ENCODE results near the gene COL27A1. TPM values are rescaled to one million over a fixed set of nuclear protein-coding genes. Genes with fewer than 3 reads are reported as not detected.

Gene COL27A1
- total and polyA plus RNA-seq, 2 donors (not counting 1 experiment from before 2014, with no cell fraction given): 0.16 to 0.27 TPM

DNA sequence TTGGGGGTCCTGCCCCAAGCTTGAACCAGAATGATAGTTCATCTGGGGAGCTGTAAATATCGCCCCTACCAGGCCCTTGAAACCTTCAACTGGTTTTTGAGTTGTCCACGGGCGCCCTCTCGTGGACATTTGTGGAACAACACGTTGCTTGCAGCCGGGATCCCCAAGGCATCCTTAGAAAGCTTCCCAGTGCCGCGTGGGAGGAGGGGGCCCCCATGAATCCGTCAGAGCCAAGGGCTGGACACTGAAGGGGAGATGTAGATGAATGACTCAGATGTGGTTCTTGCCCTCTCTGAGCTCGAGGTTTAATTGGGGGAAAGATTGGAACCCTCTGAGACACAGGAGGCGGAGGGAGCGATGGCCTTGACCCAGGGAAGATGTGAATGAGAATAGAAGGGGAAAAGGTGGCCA lies 135.7 kb downstream of the COL27A1 start:
- H3K27me3 Mint-ChIP-seq: peaks cover 5% of the 10 kb centered on the region
- Histone ChIP-seq H3K4me1 (ENCODE audit: control insufficient read depth in 2 of 2, insufficient read depth in 2 of 2, low read length in 2 of 2) (peaks cover 0 to 3% of the 10 kb centered on the region in 2 donors), H3K4me2 (replicated peaks; ENCODE audit: low read depth, low read length, poor library complexity, severe bottlenecking) (no peak overlapping the region), H3K27me3 (replicated peaks in 1 of 4; ENCODE audit: control extremely low read depth in 1 of 4, control insufficient read depth in 3 of 4, insufficient read depth in 4 of 4, low read length in 3 of 4) (peaks cover 0 to 6% (median 2%) of the 10 kb centered on the region in 4 experiments), H3K9ac (ENCODE audit: low read length) (no peak overlapping the region), H3K4me3 (ENCODE audit: control extremely low read depth in 1 of 5, extremely low read depth in 1 of 5, insufficient read depth in 1 of 5, low read depth in 2 of 5, low read length in 4 of 5) (no peak overlapping the region), H4K20me1 (ENCODE audit: control insufficient read depth, insufficient read depth, low read length, poor library complexity, severe bottlenecking) (no peaks in the 10 kb centered on the region), H3K79me2 (ENCODE audit: control insufficient read depth, insufficient read depth, low read length) (no peaks in the 10 kb centered on the region), H3K27ac (ENCODE audit: low read length in 2 of 2) (no peak overlapping the region), H3K9me3 (ENCODE audit: control extremely low read depth in 1 of 3, control insufficient read depth in 2 of 3, insufficient read depth in 1 of 3, low read length in 2 of 3) (peaks cover 0 to 13% (median 10%) of the 10 kb centered on the region in 3 donors), H2AFZ (ENCODE audit: insufficient read depth, low read depth, low read length, poor library complexity, severe bottlenecking) (no peak overlapping the region), H3K36me3 (replicated peaks in 1 of 2; ENCODE audit: control extremely low read depth in 1 of 2, control insufficient read depth in 1 of 2, extremely low read depth in 1 of 2, insufficient read depth in 2 of 2, low read length in 1 of 2) (no peaks in the 10 kb centered on the region)
- TF ChIP-seq, protein P1, sequence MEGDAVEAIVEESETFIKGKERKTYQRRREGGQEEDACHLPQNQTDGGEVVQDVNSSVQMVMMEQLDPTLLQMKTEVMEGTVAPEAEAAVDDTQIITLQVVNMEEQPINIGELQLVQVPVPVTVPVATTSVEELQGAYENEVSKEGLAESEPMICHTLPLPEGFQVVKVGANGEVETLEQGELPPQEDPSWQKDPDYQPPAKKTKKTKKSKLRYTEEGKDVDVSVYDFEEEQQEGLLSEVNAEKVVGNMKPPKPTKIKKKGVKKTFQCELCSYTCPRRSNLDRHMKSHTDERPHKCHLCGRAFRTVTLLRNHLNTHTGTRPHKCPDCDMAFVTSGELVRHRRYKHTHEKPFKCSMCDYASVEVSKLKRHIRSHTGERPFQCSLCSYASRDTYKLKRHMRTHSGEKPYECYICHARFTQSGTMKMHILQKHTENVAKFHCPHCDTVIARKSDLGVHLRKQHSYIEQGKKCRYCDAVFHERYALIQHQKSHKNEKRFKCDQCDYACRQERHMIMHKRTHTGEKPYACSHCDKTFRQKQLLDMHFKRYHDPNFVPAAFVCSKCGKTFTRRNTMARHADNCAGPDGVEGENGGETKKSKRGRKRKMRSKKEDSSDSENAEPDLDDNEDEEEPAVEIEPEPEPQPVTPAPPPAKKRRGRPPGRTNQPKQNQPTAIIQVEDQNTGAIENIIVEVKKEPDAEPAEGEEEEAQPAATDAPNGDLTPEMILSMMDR (IDR thresholded peaks at IDR 0.05): peak; percentile 94
- TF ChIP-seq EZH2 (IDR thresholded peaks at IDR 0.05; ENCODE audit: borderline replicate concordance, insufficient read depth, low read depth, low read length, poor library complexity, severe bottlenecking): no peak
- ATAC-seq (ENCODE audit: low read depth): no peak
- WGBS (ENCODE audit: insufficient coverage): 20% methylated on average over 12 of the region's 12 CpGs
- DNase-seq: peak; percentile 70
- intact Hi-C loops (cut with micrococcal nuclease): loop anchor here (1.0 kb wide), 1 partner anchor 136 kb away; the partner anchor contains the start of gene COL27A1
- peaks cover 6% of the 10 kb centered on the region for H3K9me3 Mint-ChIP-seq (ENCODE audit: insufficient read depth)
- no peak overlapping the region for H3K27ac Mint-ChIP-seq
- ChIA-PET CTCF (interaction anchor here (0.7 to 2.5 kb wide), 20 partner anchors 9 to 445 kb away, joined by 3 to 16 read pairs (median 4); partner anchors contain the start of genes AKNA and COL27A1), POLR2A (no interaction called here)
- no peak overlapping the region for H3K4me3 Mint-ChIP-seq
- H3K4me1 Mint-ChIP-seq: no peaks in the 10 kb centered on the region

DNA sequence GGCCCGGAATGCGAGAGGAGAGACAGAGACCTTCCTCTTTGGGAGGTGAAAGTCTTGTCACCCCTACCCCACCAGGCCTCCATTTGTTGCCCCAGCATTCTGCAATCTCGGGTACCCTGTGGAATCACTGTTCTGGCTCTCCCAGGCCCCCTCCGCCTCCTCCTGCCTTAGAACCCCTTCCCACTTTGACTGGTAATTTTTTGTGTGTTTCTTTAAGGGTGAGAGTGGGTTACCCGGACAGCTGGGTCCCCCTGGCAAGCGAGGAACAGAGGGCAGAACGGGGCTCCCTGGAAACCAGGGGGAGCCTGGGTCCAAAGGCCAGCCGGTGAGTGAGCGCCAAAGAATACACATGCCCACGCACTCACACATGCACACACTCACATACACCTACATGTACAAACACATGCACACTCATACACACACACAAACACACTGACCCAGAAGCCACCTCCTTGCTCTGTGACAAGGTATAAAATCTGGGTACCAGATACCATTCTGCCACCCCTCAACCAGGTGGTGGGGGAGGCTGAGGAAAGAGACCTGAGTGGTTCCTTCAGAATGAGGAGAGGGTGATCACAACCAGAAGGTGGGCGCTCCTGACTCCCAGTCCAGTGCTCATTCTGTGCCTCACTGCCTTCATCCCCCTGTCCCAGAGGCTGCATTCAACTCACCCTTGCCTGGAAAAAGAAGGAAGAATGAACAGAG lies 136.7 kb downstream of the COL27A1 start:
- TF ChIP-seq EZH2 (IDR thresholded peaks at IDR 0.05; ENCODE audit: borderline replicate concordance, insufficient read depth, low read depth, low read length, poor library complexity, severe bottlenecking): no peak
- TF ChIP-seq, protein P1 (IDR thresholded peaks at IDR 0.05): no peak
- Histone ChIP-seq H4K20me1 (ENCODE audit: control insufficient read depth, insufficient read depth, low read length, poor library complexity, severe bottlenecking) (no peaks in the 10 kb centered on the region), H3K27me3 (replicated peaks in 1 of 4; ENCODE audit: control extremely low read depth in 1 of 4, control insufficient read depth in 3 of 4, insufficient read depth in 4 of 4, low read length in 3 of 4) (peaks cover 0 to 6% (median 2%) of the 10 kb centered on the region in 4 experiments), H3K4me1 (ENCODE audit: control insufficient read depth in 2 of 2, insufficient read depth in 2 of 2, low read length in 2 of 2) (peaks cover 0 to 3% of the 10 kb centered on the region in 2 donors), H3K27ac (ENCODE audit: low read length in 2 of 2) (no peak overlapping the region), H2AFZ (ENCODE audit: insufficient read depth, low read depth, low read length, poor library complexity, severe bottlenecking) (no peak overlapping the region), H3K79me2 (ENCODE audit: control insufficient read depth, insufficient read depth, low read length) (no peaks in the 10 kb centered on the region), H3K36me3 (replicated peaks in 1 of 2; ENCODE audit: control extremely low read depth in 1 of 2, control insufficient read depth in 1 of 2, extremely low read depth in 1 of 2, insufficient read depth in 2 of 2, low read length in 1 of 2) (no peaks in the 10 kb centered on the region), H3K9ac (ENCODE audit: low read length) (no peak overlapping the region), H3K4me3 (ENCODE audit: control extremely low read depth in 1 of 5, extremely low read depth in 1 of 5, insufficient read depth in 1 of 5, low read depth in 2 of 5, low read length in 4 of 5) (no peak overlapping the region), H3K4me2 (replicated peaks; ENCODE audit: low read depth, low read length, poor library complexity, severe bottlenecking) (no peak overlapping the region), H3K9me3 (ENCODE audit: control extremely low read depth in 1 of 3, control insufficient read depth in 2 of 3, insufficient read depth in 1 of 3, low read length in 2 of 3) (peaks cover 5 to 20% (median 10%) of the 10 kb centered on the region in 3 donors)
- ATAC-seq (ENCODE audit: low read depth) (no peak), DNase-seq (no peak)
- H3K4me3 Mint-ChIP-seq: no peak overlapping the region
- intact Hi-C loops (cut with micrococcal nuclease): loop anchor here (1.0 kb wide), 1 partner anchor 137 kb away; the partner anchor contains the start of gene COL27A1
- POLR2A ChIA-PET: no interaction called here
- H3K27ac Mint-ChIP-seq: no peak overlapping the region
- H3K27me3 Mint-ChIP-seq: peaks cover 5% of the 10 kb centered on the region
- 87% methylated on average over 6 of the region's 11 CpGs for WGBS (ENCODE audit: insufficient coverage)
- peaks cover 6% of the 10 kb centered on the region for H3K9me3 Mint-ChIP-seq (ENCODE audit: insufficient read depth)
- no peaks in the 10 kb centered on the region for H3K4me1 Mint-ChIP-seq
- CTCF ChIA-PET: interaction anchor here (1.0 to 2.5 kb wide), 5 partner anchors 137 to 213 kb away, joined by 4 to 16 read pairs (median 7); partner anchors contain the start of gene COL27A1
